ENCODE measurements around the gene NEK11. TPM values are rescaled to one million over a fixed set of nuclear protein-coding genes. Genes with fewer than 3 reads are reported as not detected.

The NEK11 gene
- total RNA-seq, 1 donor from 2014 or later: 9.6 TPM

DNA sequence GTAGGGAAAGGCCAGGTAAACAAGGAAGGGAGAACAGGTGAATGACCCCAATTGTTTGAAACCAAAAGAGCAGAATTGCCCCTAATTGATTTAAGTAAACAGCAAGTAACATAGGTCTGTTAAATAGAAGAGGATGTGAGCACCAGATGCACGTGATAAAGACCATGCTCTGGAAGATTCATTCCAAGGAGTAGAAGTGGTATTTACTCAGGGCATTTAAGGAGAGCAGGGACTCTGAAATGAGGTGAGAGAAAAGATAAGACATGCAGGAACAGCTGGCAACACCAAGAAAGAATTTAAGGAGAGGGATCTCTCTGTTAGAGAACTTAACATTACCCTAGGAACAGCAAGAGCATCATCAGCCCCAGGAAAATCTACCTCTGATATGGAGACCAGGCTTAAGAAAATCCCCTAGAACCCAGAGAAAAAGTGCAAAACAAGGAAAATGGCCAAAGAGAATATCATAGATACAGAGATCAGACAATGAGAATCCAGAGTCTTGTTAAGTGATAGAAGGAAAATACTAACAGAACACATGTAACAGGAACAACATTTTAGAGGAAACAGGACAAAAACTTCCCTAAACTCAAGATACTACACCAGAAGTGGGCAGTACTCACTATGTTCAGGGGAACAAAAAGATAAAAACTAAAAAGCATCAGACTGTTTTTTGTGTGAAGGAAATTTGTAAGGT is 361.3 kb downstream of the NEK11 start:
- DNase-seq (ENCODE audit: low spot score): no peak
- Mint-ChIP-seq H3K4me3 (ENCODE audit: unreplicated experiment) (no peak overlapping the region), H3K27me3 (ENCODE audit: unreplicated experiment) (peaks cover 10% of the 10 kb centered on the region), H3K27ac (ENCODE audit: unreplicated experiment) (peak overlapping the region; percentile 83), H3K9me3 (ENCODE audit: unreplicated experiment) (no peaks in the 10 kb centered on the region), H3K36me3 (ENCODE audit: low read depth, unreplicated experiment) (peaks cover 18% of the 10 kb centered on the region), H3K4me1 (ENCODE audit: unreplicated experiment) (peaks cover 38% of the 10 kb centered on the region)
- TF ChIP-seq, protein P1, sequence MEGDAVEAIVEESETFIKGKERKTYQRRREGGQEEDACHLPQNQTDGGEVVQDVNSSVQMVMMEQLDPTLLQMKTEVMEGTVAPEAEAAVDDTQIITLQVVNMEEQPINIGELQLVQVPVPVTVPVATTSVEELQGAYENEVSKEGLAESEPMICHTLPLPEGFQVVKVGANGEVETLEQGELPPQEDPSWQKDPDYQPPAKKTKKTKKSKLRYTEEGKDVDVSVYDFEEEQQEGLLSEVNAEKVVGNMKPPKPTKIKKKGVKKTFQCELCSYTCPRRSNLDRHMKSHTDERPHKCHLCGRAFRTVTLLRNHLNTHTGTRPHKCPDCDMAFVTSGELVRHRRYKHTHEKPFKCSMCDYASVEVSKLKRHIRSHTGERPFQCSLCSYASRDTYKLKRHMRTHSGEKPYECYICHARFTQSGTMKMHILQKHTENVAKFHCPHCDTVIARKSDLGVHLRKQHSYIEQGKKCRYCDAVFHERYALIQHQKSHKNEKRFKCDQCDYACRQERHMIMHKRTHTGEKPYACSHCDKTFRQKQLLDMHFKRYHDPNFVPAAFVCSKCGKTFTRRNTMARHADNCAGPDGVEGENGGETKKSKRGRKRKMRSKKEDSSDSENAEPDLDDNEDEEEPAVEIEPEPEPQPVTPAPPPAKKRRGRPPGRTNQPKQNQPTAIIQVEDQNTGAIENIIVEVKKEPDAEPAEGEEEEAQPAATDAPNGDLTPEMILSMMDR (IDR thresholded peaks at IDR 0.05; ENCODE audit: unreplicated experiment): no peak

DNA sequence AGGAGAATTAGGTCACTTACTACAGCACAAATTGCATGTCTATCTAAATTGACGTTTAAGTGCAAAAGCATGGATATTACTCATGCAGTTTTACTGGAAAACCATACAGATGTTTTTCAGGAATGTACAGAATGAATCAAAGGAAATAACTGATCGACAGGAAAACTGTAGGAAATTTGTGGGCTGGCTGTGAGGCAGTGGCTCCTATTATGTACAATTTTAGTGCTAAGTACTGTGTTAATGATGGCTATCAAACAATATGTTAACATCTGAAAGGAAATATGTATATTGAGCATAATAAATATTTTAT is 361.8 kb downstream of the NEK11 start:
- H3K27me3 Mint-ChIP-seq (ENCODE audit: unreplicated experiment): peaks cover 10% of the 10 kb centered on the region
- H3K9me3 Mint-ChIP-seq (ENCODE audit: unreplicated experiment): no peaks in the 10 kb centered on the region
- no peak for DNase-seq (ENCODE audit: low spot score)
- H3K36me3 Mint-ChIP-seq (ENCODE audit: low read depth, unreplicated experiment): peaks cover 18% of the 10 kb centered on the region
- TF ChIP-seq, protein P1 (IDR thresholded peaks at IDR 0.05; ENCODE audit: unreplicated experiment): no peak
- H3K4me1 Mint-ChIP-seq (ENCODE audit: unreplicated experiment): peaks cover 38% of the 10 kb centered on the region
- H3K4me3 Mint-ChIP-seq (ENCODE audit: unreplicated experiment): no peak overlapping the region
- peak overlapping the region; percentile 89 for H3K27ac Mint-ChIP-seq (ENCODE audit: unreplicated experiment)

- Mint-ChIP-seq H3K27ac (ENCODE audit: unreplicated experiment) (no peak overlapping the region), H3K4me3 (ENCODE audit: unreplicated experiment) (no peak overlapping the region), H3K9me3 (ENCODE audit: unreplicated experiment) (no peaks in the 10 kb centered on the region), H3K36me3 (ENCODE audit: low read depth, unreplicated experiment) (peaks cover 5% of the 10 kb centered on the region), H3K4me1 (ENCODE audit: unreplicated experiment) (peaks cover 30% of the 10 kb centered on the region), H3K27me3 (ENCODE audit: unreplicated experiment) (peaks cover 6% of the 10 kb centered on the region)
- TF ChIP-seq, protein P1 (IDR thresholded peaks at IDR 0.05; ENCODE audit: unreplicated experiment): no peak
- no peak for DNase-seq (ENCODE audit: low spot score)
These were observed 363.7 kb downstream of the NEK11 start for GRCh38 chr3:131390331-131390730.

DNA sequence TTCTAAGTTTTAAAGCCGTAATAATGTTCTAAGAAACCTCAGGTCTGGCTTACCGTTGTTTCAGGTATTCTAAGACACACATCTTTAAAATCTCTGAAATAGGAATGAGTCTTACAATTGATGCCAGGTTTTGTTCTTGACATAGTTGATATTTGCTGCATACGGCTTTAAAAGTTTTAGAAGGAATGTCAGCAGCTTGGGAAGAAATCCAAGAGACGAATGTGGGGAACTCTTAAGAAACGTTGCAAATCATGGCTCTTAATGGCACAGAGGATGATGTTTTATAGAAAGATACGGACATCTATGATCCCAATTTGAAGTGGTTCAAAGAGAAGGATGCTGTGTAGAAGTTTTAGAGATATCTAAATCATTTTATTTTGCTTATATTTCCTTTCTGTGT is 366.4 kb downstream of the NEK11 start:
- no peak for DNase-seq (ENCODE audit: low spot score)
- Mint-ChIP-seq H3K27ac (ENCODE audit: unreplicated experiment) (no peak overlapping the region), H3K27me3 (ENCODE audit: unreplicated experiment) (no peaks in the 10 kb centered on the region), H3K4me3 (ENCODE audit: unreplicated experiment) (no peak overlapping the region), H3K4me1 (ENCODE audit: unreplicated experiment) (peaks cover 7% of the 10 kb centered on the region), H3K36me3 (ENCODE audit: low read depth, unreplicated experiment) (no peaks in the 10 kb centered on the region), H3K9me3 (ENCODE audit: unreplicated experiment) (no peaks in the 10 kb centered on the region)
- TF ChIP-seq, protein P1 (IDR thresholded peaks at IDR 0.05; ENCODE audit: unreplicated experiment): no peak

DNA sequence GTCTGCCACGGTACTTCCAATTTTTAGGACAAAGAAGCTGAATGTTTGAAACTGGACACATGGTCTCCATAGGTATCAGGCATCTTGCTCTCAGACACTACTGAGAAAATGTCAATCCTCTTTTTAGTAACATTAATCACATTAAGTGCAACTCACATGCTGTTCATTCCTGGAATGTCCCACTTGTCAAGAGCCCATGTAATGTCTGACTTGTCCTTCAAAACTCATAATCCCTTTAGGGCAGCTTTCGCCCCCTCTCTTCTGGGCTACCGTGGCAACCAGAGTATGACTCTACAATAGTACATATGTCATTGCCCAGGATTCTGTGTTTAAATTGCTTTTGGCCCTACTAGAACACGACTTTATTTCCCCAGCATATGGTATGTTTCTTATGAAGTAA is 367.2 kb downstream of the NEK11 start:
- TF ChIP-seq, protein P1 (IDR thresholded peaks at IDR 0.05; ENCODE audit: unreplicated experiment): no peak
- no peak overlapping the region for H3K4me3 Mint-ChIP-seq (ENCODE audit: unreplicated experiment)
- no peaks in the 10 kb centered on the region for H3K9me3 Mint-ChIP-seq (ENCODE audit: unreplicated experiment)
- H3K27ac Mint-ChIP-seq (ENCODE audit: unreplicated experiment): no peak overlapping the region
- no peak for DNase-seq (ENCODE audit: low spot score)
- H3K4me1 Mint-ChIP-seq (ENCODE audit: unreplicated experiment): peaks cover 3% of the 10 kb centered on the region
- H3K27me3 Mint-ChIP-seq (ENCODE audit: unreplicated experiment): no peaks in the 10 kb centered on the region
- H3K36me3 Mint-ChIP-seq (ENCODE audit: low read depth, unreplicated experiment): no peaks in the 10 kb centered on the region

Data from endothelial cell (in vitro differentiated cells).